Peyer's patch (tissue), 4 donors: ENCODE data around the gene PLEKHA3. TPM values are rescaled to one million over a fixed set of nuclear protein-coding genes. Genes with fewer than 3 reads are reported as not detected.

Experiments
- DNase-seq, 3 donors: peaks; one replicate each; pipeline ENCODE4 v3.0.0-alpha.2; 2017 to 2019
- H3K27ac ChIP-seq, 4 donors: fragments of 200-600 bp; sonication (generic); one replicate each; pipeline ENCODE4 v1.5.1; 2016 to 2019
- H3K27me3 ChIP-seq, 2 donors: fragments of 200-600 bp; sonication (generic); one replicate each; pipeline ENCODE4 v1.5.1; 2019
- H3K36me3 ChIP-seq, 3 donors: fragments of 200-600 bp; sonication (generic); one replicate each; pipeline ENCODE4 v1.5.1; 2016 to 2019
- H3K4me1 ChIP-seq, 4 donors: fragments of 200-600 bp; sonication (generic); one replicate each; pipeline ENCODE4 v1.5.1; 2016 to 2019
- H3K4me3 ChIP-seq, 4 donors: fragments of 200-600 bp; sonication (generic); 1 replicate in 3 of 4; 2 replicates in 1 of 4; pipeline ENCODE4 v1.5.1; 2016 to 2019; ENCODE audit warnings: mild to moderate bottlenecking in 1 of 4
- H3K9me3 ChIP-seq, 4 donors: fragments of 200-600 bp; sonication (generic); one replicate each; pipeline ENCODE4 v1.5.1; 2016 to 2019; ENCODE audit warnings: mild to moderate bottlenecking in 1 of 4
- POLR2A ChIP-seq, 2 donors: fragments of 450-650 bp; IDR thresholded peaks; one replicate each; pipeline ENCODE4 v1.5.1; 2017; ENCODE audit warnings: antibody characterized with exemption in 2 of 2, mild to moderate bottlenecking in 2 of 2, moderate library complexity in 2 of 2
- total RNA-seq, 4 donors: library from RNA; depleted of rRNA; stranded (reverse); fragments of >200 nt; gene quantifications; one replicate each; pipeline ENCODE4 v1.1.0, GENCODE V29; 2016
- TF ChIP-seq, protein P1 (sequence below), 6 experiments: fragments of 450-650 bp in 4 of 6; fragments of 200-600 bp in 2 of 6; sonication (generic) in 1 of 6; IDR thresholded peaks; one replicate each; pipeline ENCODE4 v1.5.1; 2017 to 2019; ENCODE audit warnings: antibody characterized with exemption in 6 of 6, mild to moderate bottlenecking in 3 of 6, moderate library complexity in 1 of 6

Gene PLEKHA3
- total RNA-seq, 4 donors from 2014 or later = 7.4 to 13.3 (median 8.6) TPM

GRCh38 chr2:178450524-178450773 is 29.8 kb upstream of the PLEKHA3 start:
- H3K27ac ChIP-seq = peak overlapping the region; percentile 97 to 99 (median 98)
- no peaks in the 10 kb centered on the region for H3K9me3 ChIP-seq
- no peaks in the 10 kb centered on the region for H3K27me3 ChIP-seq
- H3K4me3 ChIP-seq = peak overlapping the region; percentile 85 to 94 (median 90)
- peaks cover 0 to 23% (median 0%) of the 10 kb centered on the region in 4 donors for H3K4me1 ChIP-seq
- H3K36me3 ChIP-seq = peaks cover 0 to 21% (median 0%) of the 10 kb centered on the region in 3 donors
- TF ChIP-seq, protein P1, sequence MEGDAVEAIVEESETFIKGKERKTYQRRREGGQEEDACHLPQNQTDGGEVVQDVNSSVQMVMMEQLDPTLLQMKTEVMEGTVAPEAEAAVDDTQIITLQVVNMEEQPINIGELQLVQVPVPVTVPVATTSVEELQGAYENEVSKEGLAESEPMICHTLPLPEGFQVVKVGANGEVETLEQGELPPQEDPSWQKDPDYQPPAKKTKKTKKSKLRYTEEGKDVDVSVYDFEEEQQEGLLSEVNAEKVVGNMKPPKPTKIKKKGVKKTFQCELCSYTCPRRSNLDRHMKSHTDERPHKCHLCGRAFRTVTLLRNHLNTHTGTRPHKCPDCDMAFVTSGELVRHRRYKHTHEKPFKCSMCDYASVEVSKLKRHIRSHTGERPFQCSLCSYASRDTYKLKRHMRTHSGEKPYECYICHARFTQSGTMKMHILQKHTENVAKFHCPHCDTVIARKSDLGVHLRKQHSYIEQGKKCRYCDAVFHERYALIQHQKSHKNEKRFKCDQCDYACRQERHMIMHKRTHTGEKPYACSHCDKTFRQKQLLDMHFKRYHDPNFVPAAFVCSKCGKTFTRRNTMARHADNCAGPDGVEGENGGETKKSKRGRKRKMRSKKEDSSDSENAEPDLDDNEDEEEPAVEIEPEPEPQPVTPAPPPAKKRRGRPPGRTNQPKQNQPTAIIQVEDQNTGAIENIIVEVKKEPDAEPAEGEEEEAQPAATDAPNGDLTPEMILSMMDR (IDR thresholded peaks at IDR 0.05) = no peak
- TF ChIP-seq POLR2A (IDR thresholded peaks at IDR 0.05) = no peak
- DNase-seq = peak in 2 of 3 donors; percentile 73 to 90

GRCh38 chr2:178450774-178451525 is 29.3 kb upstream of the PLEKHA3 start, which contains the start of the genes PJVK and PRKRA:
PJVK (plus strand) TSS chr2:178451378; CDS start chr2:178453410, 2,032 bp downstream.
PRKRA (minus strand) TSS chr2:178451175; CDS start chr2:178451030, 145 bp downstream.
- peak; percentile 96 to 99 (median 98) for DNase-seq
- Histone ChIP-seq H3K4me1 (peaks cover 0 to 23% (median 0%) of the 10 kb centered on the region in 4 donors), H3K9me3 (no peaks in the 10 kb centered on the region), H3K36me3 (peaks cover 0 to 16% (median 0%) of the 10 kb centered on the region in 3 donors), H3K27ac (peak within 1 kb of the TSS; percentile 97 to 99 (median 98)), H3K27me3 (no peaks in the 10 kb centered on the region), H3K4me3 (peak within 1 kb of the TSS; percentile 85 to 94 (median 90))
- peak; percentile 90 to 96 for TF ChIP-seq POLR2A (IDR thresholded peaks at IDR 0.05)
- TF ChIP-seq, protein P1 (IDR thresholded peaks at IDR 0.05) = peak in 1 of 6 experiments; percentile 20

DNA sequence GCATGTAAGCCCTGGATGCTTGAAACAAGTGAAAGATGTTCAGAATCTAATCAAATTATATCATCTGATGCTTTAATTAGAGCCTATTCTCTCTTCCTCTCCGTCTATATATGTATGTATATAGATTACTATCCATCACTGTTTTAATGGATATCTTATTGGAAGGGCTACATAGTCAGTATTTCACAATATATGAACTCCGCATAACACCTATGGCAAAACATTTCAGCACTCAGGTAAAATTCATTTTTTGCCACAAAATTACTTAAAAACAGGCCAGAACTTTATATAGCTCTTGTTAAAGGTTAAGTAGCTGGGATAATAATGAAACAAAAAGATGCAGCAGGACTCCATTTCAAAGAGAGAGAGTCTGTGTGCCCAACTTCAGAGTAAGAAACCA is 27.9 kb upstream of the PLEKHA3 start:
- no peak for DNase-seq
- H3K4me3 ChIP-seq = no peak overlapping the region
- TF ChIP-seq, protein P1 (IDR thresholded peaks at IDR 0.05) = no peak
- no peak for TF ChIP-seq POLR2A (IDR thresholded peaks at IDR 0.05)
- peaks cover 0 to 6% (median 0%) of the 10 kb centered on the region in 3 donors for H3K36me3 ChIP-seq
- peak overlapping the region in 2 of 4 donors; percentile 97 to 98 for H3K27ac ChIP-seq
- peaks cover 0 to 23% (median 0%) of the 10 kb centered on the region in 4 donors for H3K4me1 ChIP-seq
- no peaks in the 10 kb centered on the region for H3K9me3 ChIP-seq
- no peaks in the 10 kb centered on the region for H3K27me3 ChIP-seq

DNA sequence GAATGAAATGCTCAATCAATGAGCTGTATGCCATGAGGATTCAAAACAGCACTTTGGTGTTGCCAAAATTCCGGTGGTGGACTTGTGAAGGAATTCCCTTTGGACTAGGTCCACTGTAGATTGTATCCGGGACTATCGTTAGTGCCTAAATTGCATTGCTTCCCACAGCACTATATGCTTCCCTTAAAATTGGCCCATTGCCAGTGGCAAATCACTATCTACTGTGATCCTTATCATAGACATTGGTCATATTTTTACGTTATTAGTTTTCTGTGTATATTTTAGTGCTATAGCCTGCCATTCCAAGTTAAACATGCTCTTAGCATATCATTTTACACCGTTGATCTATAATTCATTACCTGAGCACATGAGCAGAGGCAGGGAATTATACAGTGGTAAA is 27.4 kb upstream of the PLEKHA3 start:
- Histone ChIP-seq H3K36me3 (peaks cover 0 to 4% (median 0%) of the 10 kb centered on the region in 3 donors), H3K9me3 (no peaks in the 10 kb centered on the region), H3K4me1 (peaks cover 0 to 23% (median 0%) of the 10 kb centered on the region in 4 donors), H3K27ac (no peak overlapping the region), H3K4me3 (no peak overlapping the region), H3K27me3 (no peaks in the 10 kb centered on the region)
- DNase-seq = no peak
- no peak for TF ChIP-seq POLR2A (IDR thresholded peaks at IDR 0.05)
- TF ChIP-seq, protein P1 (IDR thresholded peaks at IDR 0.05) = no peak

DNA sequence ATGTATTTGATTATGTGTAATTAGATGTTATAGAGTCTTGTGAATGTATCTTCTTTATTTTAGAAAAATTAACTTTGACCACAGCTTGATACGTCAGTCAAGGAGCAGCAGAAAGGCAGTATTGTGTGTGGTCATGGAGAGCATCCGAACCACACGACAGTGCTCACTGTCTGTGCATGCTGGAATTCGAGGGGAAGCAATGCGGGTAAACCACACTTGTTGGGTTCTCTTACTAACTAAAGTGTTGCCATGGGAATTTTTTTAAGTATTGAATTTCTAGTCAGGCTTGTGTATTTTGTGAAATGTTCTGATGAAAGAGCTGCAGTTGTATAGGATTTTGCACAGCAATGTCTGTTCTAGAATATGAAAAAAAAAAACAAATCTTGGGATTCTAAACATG is 24.3 kb upstream of the PLEKHA3 start:
- H3K27me3 ChIP-seq = no peaks in the 10 kb centered on the region
- H3K9me3 ChIP-seq = no peaks in the 10 kb centered on the region
- no peaks in the 10 kb centered on the region for H3K36me3 ChIP-seq
- DNase-seq = no peak
- TF ChIP-seq POLR2A (IDR thresholded peaks at IDR 0.05) = no peak
- TF ChIP-seq, protein P1 (IDR thresholded peaks at IDR 0.05) = no peak
- no peak overlapping the region for H3K4me3 ChIP-seq
- no peak overlapping the region for H3K27ac ChIP-seq
- H3K4me1 ChIP-seq = no peaks in the 10 kb centered on the region
